ENCODE measurements around the gene GLI1.
"Not testable (repeated sequence)": the region's sequence is repeated elsewhere in the genome, so short reads cannot be mapped to it uniquely, and the experiment has no call there.

The GLI1 gene

DNA sequence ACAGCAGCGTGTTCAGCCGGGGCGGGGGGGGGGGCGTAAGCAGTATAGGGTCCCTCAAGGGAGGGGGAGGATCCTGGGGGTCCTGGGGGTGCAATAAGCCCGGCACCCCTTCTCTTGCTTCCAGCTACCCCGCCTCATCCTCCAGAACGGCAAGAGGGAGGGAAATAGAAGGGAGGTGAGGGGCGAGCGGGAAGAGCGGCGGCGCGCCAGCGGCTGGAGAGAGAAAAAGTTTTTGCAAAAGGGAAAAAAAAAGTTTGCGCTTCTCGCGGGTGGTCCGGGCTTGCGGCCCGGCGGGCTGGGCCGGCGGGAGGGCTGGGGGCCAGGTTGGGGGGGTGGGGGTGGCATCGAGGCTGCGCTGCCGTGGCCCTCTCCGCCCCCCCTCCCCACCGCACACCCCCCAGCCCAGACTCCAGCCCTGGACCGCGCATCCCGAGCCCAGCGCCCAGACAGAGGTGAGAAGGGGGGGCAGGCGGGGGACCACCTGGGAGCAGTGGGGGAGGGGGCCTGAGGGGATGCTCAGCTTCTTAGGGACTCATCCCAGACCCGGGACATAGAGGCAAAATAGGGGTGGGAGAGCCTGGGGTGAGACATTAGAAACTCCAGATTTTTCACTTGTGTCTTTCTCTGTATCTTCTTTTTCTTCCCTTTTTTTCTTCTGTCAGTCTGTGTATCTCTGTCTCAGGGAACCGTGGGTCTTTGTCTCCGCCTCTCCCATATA is at the start of gene GLI1:
Gene GLI1, plus strand, starts transcription at position 36 of the 718 bp plus-strand sequence. CDS start 3,907 bp downstream, outside the sequence.
- DNase-seq, result no peak

DNA sequence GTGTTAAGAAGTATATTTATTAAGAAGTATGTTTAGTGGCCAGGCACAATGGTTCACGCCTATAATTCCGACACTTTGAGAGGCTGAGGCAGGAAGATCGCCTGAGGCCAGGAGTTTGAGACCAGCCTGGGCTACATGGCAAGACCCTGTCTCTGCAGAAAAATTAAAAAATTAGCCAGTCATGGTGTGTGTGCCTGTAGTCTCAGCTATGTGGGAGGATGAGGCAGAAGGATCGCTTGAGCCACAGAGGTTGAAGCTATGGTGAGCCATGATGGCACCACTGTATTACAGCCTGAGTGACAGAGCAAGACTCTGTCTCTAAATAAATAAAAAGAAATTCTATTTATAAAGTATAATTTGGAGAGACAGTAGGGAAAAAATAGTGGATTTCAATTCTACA is 49.1 kb upstream of the GLI1 start:
- DNase-seq, result no peak

DNA sequence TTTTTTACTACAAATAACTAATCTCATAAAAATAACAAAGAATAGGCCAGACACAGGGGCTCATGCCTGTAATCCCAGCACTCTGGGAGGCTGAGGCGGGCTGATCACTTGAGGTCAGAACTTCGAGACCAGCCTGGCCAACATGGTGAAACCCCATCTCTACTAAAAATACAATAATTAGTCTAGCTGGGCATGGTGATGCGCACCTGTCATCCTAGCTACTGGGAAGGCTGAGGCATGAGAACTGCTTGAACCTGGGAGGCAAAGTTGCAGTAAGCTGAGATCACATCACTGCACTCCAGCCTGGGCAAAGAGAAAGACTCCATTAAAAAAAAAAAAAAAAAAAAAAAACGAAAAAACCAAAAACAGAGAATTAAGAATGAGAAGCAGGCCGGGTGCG is 45.4 kb upstream of the GLI1 start:
- DNase-seq, result not testable (repeated sequence)

DNA sequence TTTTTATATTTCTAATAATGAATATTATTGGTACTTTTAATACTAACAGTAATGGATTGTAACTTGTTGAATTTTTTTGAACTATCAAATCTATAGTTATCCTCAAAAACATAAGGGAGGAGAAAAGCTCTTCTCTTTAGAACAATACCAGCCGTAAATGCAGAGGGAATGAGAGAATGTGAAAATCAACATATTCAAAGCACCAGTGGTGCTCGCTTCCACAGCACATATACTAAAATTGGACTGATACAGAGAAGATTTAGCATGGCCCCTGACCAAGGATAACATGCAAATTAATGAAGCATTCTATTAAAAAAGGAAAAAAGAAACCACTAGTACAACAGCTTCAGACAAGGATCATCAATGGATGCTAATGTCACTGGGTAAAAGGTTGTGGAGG is 44.5 kb upstream of the GLI1 start:
- no peak for DNase-seq

DNA sequence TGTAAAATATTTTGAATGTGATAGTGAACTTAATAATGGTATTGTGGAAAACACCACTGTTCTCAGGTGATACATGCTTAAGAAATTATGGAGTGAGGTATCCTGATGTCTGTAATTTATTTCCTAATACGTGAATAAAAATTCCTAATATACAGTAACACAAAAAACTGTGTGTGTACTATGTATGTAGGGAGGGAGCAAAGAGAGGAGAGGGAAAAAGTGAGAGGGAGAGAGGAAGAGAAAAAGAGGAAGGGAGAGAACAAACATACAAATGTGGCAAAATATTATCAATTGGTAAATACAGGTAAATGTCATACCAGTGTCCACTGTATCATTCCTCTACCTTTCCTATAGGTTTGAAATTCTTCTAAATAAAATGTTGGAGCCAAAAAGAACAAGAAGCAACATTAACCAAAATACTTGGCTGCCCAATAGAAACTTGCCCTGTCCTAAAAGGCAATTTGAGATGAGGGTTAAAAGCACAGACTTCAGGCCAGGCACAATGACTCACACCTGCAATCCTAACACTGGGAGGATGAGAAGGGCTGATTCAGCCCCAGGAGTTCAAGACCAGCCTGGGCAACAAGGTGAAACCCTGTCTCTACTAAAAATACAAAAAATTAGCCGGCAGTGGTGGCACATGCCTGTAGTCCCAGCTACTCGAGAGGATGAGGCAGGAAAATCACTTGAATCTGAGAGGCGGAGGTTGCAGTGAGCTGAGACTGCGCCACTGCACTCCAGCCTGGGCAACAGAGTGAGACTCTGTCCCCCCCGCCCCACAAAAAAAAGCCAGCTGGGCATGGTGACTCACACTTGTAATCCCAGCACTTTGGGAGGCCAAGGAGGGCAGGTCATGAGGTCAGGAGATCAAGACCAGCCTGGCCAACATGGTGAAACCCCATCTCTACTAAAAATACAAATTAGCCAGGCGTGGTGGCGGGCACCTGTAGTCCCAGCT is 43.3 kb upstream of the GLI1 start:
- DNase-seq, result no peak

DNA sequence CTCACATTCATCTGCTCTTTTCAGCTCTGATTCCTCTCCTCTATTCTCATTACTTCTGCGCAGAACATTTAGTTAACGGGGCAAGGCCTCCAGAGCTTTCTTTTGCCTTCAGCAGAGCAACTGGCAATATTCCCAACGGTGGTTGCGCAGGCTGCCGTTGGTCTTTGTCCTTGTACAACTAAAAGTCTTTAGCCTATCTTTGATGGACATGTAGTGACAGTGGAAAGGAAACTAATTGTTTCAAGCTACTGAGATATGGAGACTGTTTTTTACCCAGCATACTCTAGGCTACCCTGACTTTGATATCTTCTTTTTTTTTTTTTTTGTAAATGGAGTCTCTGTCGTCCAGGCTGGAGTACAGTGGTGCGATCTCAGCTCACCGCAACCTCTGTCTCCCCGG is 41.3 kb upstream of the GLI1 start:
- DNase-seq, result no peak

DNA sequence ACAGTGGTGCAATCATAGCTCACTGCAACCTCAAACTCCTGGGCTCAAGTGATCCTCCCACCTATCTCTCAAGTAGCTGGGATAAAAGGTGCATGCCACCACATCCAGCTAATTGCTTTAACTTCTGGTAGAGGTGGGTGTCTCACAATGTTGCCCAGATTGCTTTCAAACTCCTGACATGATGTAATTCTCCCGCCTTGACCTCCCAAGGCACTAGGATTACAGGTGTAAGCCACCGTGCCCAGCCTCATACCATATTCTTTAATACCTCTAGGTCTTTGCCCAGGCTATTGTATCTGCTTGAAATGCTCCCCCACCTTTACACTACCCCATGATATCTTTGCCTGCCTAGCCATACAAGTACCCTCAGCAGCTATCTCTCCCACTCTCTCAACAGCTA is 40.1 kb upstream of the GLI1 start:
- DNase-seq, result no peak

DNA sequence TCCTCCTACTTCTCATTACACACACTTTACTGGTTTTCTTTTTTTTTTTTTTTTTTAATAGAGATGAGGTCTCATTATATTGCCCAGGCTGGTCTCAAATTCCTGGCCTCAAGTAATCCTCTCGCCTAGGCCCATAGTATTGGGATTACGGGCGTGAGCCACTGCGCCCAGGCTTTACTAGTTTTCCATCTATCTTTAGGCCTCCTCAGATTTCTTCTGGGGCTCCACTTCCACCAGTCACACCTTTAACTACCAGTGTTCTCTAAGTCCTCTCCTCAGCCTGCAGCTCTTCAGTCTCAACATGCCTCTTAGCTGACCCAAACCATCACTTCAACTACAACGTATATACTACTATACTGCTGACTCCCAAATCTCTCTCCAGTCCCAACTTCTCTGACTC is 39.1 kb upstream of the GLI1 start:
- DNase-seq, result no peak

DNA sequence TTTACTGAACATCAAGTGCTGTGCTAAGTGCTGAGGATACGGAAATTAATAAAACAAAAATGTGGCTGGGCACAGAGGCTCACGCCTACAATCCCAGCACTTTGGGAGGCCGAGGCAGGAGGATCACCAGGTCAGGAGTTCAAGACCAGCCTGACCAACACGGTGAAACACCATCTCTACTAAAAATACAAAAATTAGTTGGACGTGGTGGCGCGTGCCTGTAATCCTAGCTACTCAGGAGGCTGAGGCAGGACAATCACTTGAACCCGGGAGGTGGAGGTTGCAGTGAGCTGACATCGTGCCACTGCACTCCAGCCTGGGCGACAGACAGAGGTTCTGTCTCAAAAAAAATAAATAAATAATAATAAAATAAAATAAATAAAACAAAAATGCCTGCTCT is 32.6 kb upstream of the GLI1 start:
- not testable (repeated sequence) for DNase-seq

DNA sequence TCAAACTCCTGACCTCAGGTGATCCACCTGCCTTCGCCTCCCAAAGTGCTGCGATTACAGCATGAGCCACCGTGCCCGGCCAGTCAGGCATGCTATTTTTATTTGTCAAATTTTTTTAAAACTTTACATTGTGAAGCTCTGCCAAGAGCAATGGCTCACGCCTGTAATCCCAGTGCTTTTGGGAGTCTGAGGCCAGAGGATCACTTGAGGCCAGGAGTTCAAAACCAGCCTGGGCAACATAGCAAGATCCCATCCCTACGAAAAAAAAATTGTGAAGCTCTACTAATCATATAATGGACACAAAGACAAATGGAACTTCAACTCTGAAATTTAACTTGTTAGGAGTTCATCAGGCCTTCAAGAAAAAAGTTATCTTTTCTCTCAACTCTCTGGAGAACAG is 30.6 kb upstream of the GLI1 start:
- no peak for DNase-seq

DNA sequence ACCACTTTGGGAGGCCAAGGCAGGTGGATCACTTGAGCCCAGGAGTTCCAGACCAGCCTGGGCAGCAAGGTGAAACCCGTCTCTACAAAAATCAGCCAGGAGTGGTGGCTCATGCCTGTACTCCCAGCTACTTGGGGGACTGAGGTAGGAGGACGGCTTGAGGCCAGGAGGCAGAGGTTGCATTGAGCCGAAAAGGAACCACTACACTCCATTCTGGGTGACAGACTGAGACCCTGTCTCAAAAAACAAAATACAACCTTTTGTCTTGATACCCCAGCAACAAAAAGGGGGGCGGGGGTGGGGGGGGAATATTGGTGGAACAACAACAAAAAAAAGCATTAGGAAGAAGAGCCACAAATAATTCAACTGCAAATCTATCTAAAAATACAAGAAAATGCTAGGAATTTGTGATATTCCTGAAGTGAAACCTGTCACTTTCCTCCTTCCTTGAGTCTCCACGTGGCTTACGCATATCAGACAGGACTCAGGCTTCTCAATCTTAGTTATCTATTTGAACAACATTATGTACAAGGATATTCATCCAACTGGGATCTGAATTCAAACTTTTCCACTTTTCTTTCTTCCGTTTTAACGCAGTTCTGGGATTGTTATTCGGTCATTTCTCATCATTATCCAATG is 30.0 kb upstream of the GLI1 start:
- DNase-seq, result no peak

DNA sequence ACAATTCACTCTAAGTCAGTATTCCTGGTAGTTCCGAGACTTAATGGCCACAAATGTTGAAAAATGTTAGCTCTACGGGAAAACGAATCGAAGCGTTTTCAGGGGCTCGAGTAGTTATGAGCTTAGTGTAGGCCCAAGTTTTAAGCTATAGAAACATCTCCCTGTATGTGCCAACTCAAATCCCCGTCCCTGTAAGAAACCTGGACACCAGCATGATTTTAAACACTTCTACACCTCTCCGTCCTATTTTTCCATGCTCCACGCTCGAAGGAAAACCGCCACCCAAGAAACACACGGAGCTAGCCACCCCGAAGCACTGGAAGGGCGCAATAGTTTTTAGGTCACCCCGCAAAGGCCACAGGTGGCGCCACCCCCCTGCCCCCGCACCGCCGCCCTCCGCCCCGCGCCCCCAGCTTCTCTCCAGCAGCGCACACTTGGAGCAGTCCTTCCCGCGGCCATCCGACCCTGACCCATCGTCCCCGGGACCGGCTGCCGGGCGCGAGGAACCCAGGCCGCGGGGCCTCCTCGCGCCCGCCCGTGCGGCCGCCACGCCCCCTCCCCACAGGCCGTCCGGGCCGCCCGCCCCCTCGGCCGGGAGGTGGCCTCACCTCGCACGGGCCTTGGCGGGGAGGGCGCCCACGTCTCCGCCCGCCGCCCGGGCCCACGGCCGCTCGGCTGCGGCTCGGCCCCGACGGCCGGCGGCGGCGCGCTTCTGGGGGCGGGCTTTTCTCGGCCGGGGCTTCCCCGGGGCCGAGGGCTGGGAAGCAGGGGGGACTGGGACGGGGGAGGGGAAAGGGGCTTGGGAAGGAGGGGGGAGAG is 29.3 kb upstream of the GLI1 start:
- DNase-seq, result peak; percentile 27 to 37

DNA sequence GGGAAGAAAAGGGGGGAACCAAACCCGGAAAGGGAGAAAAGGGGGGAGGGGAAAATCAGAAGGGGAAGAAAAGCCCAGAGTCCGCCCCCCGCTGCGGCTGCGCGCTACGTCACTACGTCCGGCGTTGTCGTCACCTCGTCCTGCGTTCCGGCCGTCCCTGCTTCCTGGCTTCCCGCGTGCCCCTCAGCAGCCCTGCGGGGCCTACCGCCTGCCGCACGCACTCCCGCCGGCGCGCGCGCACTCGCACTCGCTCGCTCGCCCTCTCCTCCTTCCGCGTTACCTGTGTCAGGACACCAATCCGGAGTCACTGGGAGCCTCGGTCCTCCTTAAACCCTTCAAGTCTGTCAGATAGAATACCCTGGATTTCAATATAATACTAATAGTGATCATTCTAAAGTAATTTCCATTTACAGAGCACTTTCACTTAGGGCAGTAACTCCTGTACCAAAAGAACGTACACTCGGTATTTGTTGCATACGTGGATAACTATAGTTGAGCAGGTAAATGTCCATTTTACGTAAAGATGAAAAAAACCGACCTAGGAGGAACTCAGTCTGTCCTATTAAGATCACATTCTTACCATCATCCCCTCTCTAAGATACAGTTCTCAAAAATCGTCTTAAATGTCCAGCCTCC is 28.5 kb upstream of the GLI1 start, which contains the start of gene R3HDM2:
Gene R3HDM2, minus strand, starts transcription at position 113 of the 636 bp plus-strand sequence. CDS start 120,615 bp downstream, outside the sequence.
- peak; percentile 92 to 93 for DNase-seq

DNA sequence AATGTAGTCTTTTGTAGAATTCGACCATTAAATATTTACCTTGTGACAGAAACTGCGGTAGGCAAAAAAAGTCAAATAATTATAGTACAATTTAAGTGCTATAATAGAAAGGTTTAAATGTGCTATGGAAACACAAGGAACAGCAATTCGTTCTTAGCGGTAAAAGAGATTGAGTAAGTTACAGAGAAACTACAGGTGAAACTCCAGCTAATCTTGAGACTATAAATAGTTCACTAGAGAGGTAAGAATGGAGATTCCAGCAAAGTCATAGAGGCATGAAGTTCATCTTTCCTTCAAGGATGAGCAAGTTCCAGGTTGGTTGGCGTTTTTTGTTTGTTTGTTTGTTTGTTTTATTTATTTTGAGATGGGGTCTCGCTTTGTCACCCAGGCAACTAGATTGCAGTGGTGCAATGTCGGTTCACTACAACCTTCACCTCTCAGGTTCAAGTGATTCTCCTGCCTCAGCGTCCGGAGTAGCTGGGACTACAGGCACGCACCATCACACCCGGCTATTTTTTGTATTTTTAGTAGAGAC is 27.9 kb upstream of the GLI1 start:
- DNase-seq, result no peak

DNA sequence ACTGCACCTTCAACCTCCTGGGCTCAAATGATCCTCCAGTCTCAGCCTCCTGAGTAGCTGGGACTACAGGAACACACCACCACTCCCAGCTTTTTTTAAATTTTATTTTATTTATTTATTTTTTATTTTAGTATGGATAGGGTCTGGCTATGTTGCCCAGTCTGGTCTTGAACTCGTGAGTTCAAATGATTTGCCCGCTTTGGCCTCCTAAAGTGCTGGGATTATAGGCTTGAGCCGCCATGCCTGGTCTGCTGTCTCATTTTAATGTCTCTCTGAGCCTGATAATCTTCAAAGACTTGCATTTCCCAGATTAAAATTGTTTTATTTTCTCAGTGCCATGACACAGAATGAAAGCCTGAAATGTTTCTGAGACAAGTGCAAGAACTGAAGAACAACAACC is 26.2 kb upstream of the GLI1 start:
- DNase-seq, result no peak

DNA sequence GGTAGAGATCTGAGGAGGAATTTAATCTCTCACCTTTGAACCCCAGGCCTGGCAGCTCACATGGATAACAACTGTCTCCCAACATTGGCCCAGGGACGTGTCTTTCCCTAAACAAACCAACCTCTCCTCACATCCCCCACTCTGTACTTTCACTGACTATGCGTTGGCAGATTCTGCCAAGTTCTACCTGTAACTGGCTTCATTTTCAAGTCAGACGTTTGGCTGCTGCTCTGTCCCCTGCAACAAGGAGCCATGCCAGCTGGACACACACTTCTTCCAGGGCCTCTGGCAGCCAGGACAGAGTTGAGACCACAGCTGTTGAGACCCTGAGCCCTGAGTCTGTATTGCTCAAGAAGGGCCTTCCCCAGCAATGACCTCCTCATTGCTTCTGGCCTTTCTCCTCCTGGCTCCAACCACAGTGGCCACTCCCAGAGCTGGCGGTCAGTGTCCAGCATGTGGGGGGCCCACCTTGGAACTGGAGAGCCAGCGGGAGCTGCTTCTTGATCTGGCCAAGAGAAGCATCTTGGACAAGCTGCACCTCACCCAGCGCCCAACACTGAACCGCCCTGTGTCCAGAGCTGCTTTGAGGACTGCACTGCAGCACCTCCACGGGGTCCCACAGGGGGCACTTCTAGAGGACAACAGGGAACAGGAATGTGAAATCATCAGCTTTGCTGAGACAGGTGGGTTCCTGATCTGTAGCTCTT is 24.9 kb upstream of the GLI1 start, which contains the start of gene INHBC:
Gene INHBC, plus strand, starts transcription at position 268 of the 707 bp plus-strand sequence. Its CDS starts 103 bp downstream, at position 371.
- DNase-seq, result no peak

DNA sequence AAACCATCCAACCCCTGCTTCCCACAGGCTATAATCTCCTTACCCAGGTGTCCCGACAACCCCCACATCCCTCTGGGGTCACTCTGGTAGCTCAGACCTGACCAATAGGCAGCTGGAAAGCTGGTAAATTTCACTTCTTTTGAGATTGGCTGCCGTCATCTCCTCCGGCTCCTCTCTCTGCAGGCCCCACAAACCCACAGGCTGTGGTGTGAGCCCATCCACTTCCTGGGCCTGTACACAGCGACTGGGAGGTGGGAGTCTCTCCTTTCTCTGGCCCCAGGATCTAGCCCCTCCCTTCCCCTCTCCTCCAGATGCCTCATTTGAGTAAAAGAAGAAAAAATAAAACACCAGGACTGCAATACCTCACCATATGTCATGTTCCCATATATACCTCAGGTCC is 24.3 kb upstream of the GLI1 start:
- DNase-seq, result no peak

DNA sequence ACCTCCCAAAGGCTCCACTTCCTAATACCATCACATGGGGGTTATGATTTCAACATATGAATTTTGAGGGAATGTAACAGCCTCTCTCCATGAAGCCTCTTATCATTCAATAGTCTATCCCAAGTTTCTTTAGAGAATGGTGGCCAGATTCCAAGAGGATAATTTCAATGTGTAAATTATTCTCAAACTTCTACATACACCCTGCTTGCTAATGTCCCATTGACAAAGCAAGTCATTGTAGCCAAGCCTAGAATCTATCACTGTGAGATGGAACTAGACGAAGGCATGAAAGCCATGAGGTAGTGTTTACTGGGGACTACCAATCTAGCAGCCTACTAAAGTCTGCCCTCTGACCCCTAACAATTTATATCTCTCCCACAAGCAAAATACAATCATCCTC is 21.2 kb upstream of the GLI1 start:
- DNase-seq, result no peak

DNA sequence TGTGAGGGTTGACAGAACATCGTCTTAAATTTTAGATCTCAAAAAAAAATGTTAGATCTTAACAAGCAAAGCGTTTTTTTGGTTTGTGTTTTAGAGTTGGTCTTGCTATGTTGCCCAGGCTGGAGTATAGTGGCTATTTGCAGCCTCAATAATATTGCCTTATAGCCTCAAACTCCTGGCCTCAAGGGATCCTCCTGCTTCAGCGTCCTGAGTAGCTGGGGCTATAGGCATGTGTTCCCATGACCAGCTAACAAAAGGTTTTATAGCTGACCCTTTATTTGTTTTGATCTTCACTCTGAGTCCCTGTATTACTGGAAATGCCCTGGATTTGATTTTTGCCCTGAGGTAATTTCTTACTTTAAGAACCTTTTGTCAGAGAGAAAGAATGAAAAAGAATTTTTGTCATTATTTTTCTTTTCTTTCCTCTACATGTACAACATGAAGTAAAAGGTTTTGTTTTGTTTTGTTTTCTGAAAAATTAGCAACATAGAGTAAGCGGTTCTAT is 19.8 kb upstream of the GLI1 start:
- no peak for DNase-seq

DNA sequence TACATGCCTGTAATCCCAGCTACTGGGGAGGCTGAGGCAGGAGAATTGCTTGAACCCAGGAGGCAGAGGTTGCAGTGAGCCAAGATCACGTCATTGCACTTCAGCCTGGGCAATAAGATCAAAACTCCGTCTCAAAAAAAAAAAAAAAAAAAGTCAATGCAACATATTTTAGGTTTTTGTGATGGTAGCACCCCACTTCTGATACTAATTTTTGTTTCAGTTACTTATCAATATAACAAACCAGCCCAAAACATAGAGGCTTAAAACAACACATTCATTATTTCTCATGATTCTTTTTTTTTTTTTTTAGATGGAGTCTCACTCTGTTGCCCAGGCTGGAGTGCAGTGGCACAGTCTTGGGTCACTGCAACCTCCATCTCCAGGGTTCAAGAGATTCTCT is 18.2 kb upstream of the GLI1 start:
- not testable (repeated sequence) for DNase-seq
